Dermis microvascular lymphatic vessel endothelial cell (primary cell): ENCODE measurements around the gene ALAS1. TPM values are rescaled to one million over a fixed set of nuclear protein-coding genes. Genes with fewer than 3 reads are reported as not detected.

ENCODE experiments used
- DNase-seq, 2 donors: peaks; one replicate each; pipeline versions ENCODE4 v3.0.0 to v3.0.0-alpha.2; 2010; ENCODE audit warnings: low read depth in 2 of 2
- total RNA-seq: library from RNA; depleted of rRNA; stranded (reverse); fragments of >200 nt; gene quantifications from 2 replicates; pipeline ENCODE4 v1.2.1, GENCODE V29; 2014

ALAS1 gene
- total RNA-seq, 1 donor from 2014 or later: 46.0 TPM

- no peak for DNase-seq
Measured at GRCh38 chr3:52233968-52234367, 36.0 kb downstream of the ALAS1 start.

- no peak for DNase-seq
Measured at GRCh38 chr3:52234516-52235447, 36.8 kb downstream of the ALAS1 start.

GRCh38 chr3:52236424-52236886, 38.5 kb downstream of the ALAS1 start:
- DNase-seq: no peak

GRCh38 chr3:52237006-52237656, 39.2 kb downstream of the ALAS1 start:
- no peak for DNase-seq

- peak in 1 of 2 donors; percentile 79 for DNase-seq
Measured at GRCh38 chr3:52237657-52238172, 39.8 kb downstream of the ALAS1 start.

- DNase-seq: peak in 1 of 2 donors; percentile 13
Measured at GRCh38 chr3:52238193-52238760, 40.3 kb downstream of the ALAS1 start.

GRCh38 chr3:52238761-52239701, 41.1 kb downstream of the ALAS1 start, which contains the start of gene TWF2:
TSS of gene TWF2 (minus strand) at chr3:52239158. CDS start at chr3:52239016, 142 bp downstream.
- DNase-seq: peak; percentile 42 to 81

GRCh38 chr3:52240059-52240885, 42.3 kb downstream of the ALAS1 start:
- peak in 1 of 2 donors; percentile 52 for DNase-seq

GRCh38 chr3:52240886-52241370, 43.0 kb downstream of the ALAS1 start:
- DNase-seq: no peak

GRCh38 chr3:52242039-52242438, 44.1 kb downstream of the ALAS1 start:
- DNase-seq: no peak

GRCh38 chr3:52243791-52244628, 46.0 kb downstream of the ALAS1 start:
- peak in 1 of 2 donors; percentile 49 for DNase-seq

- DNase-seq: peak in 1 of 2 donors; percentile 66
Measured at GRCh38 chr3:52245322-52246263, 47.6 kb downstream of the ALAS1 start, which contains the start of gene PPM1M. TSS of gene PPM1M (plus strand) at chr3:52245759. CDS start at chr3:52245825, 66 bp downstream.

- DNase-seq: no peak
Measured at GRCh38 chr3:52246264-52246620, 48.3 kb downstream of the ALAS1 start.

GRCh38 chr3:52246728-52247408, 48.9 kb downstream of the ALAS1 start:
- no peak for DNase-seq

- no peak for DNase-seq
Measured at GRCh38 chr3:52247409-52248164, 49.6 kb downstream of the ALAS1 start.

GRCh38 chr3:52248165-52248541, 50.2 kb downstream of the ALAS1 start:
- DNase-seq: no peak
